KBM-7 (cell line): Measurements from ENCODE around the gene PRTG.

ENCODE experiments used
- DNase-seq: peaks from one replicate; pipeline ENCODE4 v3.0.0-alpha.2; 2015
- in situ Hi-C: fragments of 300-500 bp; cut with MboI; formaldehyde crosslinking; loops from 2 replicates; pipeline ENCODE4 v1.14.3; 2020; ENCODE audit warnings: low sequenced_read_pairs, low pct_unique_long_range_greater_than_20kb, mixed read lengths

PRTG gene

GRCh38 chr15:55588815-55589115 lies 154.2 kb downstream of the PRTG start:
- in situ Hi-C loops, result no loop called here
- DNase-seq, result no peak

GRCh38 chr15:55588070-55588814 lies 154.7 kb downstream of the PRTG start, which contains the start of gene PYGO1:
Gene PYGO1 (minus strand): TSS chr15:55588345. CDS start chr15:55587883, 462 bp downstream.
- in situ Hi-C loops, result no loop called here
- peak; percentile 79 for DNase-seq

DNA sequence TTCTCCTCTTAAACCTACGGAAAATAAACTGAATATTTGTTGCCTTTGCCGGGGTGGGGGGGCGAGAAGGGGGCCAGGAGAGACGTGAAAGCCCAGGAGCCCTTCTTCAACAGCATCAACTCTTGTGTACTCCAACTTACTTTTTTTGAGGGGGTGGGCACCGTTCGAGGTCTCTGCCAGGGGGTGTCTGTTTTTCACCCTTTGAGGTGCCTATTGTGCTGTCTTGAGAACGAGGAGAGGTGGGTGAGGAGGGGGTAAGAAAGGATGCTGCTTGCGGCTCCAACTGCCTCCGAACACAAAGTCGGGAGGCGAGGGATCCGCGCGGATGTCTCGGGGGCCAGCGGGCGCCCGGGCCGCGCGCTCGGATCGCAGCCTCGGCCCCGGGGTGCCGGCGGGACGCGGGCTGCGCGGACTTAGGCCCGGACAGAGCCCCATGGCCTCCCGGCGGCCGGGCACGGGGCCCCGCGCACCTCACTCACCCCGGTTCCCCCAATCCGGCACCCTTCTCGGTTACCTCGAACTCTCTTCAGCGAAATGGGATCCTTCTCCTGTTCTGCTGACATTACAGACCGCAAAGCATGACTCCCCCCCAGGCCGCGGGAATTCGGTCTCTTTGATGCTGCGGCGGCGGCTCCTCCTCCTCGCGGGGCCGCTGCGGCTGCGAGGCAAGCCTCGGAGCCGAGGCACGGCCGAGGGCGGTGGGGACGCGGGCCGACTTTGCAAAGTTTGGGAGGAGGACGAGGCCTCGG lies 155.5 kb downstream of the PRTG start:
- DNase-seq, result peak; percentile 54
- in situ Hi-C loops, result no loop called here

- peak; percentile 23 for DNase-seq
- in situ Hi-C loops, result no loop called here
Observed at GRCh38 chr15:55586808-55587207, 156.1 kb downstream of the PRTG start.

GRCh38 chr15:55576943-55577342 lies 166.0 kb downstream of the PRTG start:
- DNase-seq, result no peak
- in situ Hi-C loops, result no loop called here

- in situ Hi-C loops, result no loop called here
- DNase-seq, result no peak
Observed at GRCh38 chr15:55574096-55574495, 168.9 kb downstream of the PRTG start.

DNA sequence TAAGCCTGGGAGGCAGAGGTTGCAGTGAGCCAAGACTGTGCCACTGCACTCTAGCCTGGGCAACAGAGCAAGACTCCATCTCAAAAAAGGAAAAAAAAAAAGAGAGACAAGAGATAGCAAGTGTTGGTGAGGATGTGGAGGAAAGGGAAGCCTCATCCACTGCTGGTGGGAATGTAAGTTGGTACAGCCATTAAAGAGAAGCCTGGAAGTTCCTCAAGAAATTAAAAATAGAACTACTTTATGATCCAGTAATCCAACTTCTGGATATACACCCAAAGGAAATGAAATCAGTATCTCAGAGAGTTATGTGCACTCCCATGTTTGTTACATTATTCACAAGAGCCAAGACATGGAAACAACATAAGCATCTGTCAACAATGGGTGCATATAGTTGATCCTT lies 169.7 kb downstream of the PRTG start:
- in situ Hi-C loops, result no loop called here

DNA sequence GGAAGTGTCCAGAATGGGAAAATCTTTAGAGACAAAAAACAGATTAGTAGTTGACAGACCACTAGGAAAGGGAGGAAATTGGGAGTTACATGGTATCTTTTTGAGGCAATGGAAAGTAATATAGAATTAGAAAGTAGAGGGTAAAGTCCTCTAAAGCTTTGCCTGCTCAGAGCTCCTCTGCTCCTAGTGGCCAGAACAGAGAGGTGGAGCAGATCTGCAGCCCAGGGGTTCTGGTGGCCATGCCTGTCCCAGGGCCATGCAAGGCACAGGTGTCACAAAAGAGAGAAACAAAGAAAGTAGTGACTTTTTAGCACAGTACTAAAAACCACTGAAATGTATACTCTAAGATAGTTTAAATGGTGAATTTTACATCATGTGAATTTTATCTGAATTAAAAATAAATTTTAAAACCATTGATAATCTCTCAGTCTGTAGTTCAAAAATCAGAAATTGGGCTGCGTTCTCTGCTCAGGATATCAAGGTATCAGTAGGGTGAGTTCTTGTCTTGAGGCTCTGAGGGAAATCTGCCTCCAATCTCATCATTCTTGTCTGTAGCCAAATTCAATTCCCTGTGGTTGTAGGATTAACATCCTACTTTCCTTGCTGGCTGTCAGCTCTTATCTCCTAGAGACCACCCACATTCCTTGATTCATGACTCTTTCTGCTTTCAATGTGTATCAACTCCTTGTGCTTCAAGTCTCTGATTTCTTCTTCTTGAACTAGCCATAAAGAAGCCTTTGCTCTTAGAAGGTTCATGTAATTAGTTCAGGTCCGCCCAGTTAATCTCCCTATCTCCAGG lies 178.4 kb downstream of the PRTG start:
- in situ Hi-C loops, result no loop called here
- DNase-seq, result no peak

More for the DNA sequence above, 169.7 kb downstream of the PRTG start:
- DNase-seq, result no peak

DNA sequence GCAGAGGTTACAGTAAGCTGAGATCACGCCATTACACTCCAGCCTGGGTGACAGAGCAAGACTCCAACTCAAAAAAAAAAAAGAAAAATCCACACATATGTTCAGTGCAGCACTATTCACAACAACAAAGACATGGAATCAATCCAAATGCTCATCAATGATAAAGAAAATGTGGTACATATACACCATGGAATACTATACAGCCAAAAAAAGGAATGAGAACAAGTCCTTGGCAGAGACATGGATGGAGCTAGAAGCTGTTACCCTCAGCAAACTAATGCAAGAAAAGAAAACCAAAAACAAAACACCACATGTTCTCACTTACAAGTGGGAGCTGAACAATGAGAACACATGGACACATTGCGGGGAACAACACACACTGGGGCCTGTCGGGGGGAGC lies 180.4 kb downstream of the PRTG start:
- no peak for DNase-seq
- in situ Hi-C loops, result no loop called here
